HG03439 (cell line): ENCODE data around the gene GNPDA2.
A peak's percentile ranks its signal among the peaks of the same experiment; 100 is the strongest.

Source experiments
- ATAC-seq: cut with Tn5 transposase; IDR thresholded peaks from one replicate; pipeline ENCODE4 v1.9.1; 2021; ENCODE audit warnings: mild to moderate bottlenecking, moderate library complexity; ENCODE audit not compliant: unreplicated experiment

Gene GNPDA2

GRCh38 chr4:44684648-44685047 lies 41.7 kb downstream of the GNPDA2 start:
- ATAC-seq: no peak

DNA sequence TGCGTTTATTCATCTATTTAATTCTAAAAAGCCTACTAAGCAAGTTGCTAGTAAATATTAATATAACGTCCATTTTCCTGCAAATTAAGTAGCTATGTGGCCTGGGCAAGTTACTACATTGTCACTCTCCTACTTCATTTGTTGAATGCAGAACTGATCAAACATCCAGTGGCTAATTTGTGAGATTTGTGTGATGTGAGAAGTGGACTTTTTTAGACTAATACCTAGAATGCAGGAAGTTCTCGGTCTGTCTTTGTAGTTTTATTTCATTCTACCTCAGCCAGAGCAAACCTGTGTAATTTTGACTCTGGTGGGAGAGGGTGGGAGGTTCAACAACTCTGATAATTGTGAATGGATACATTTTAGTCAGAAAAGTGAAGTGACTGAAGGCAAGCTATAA lies 47.3 kb downstream of the GNPDA2 start:
- ATAC-seq: no peak

DNA sequence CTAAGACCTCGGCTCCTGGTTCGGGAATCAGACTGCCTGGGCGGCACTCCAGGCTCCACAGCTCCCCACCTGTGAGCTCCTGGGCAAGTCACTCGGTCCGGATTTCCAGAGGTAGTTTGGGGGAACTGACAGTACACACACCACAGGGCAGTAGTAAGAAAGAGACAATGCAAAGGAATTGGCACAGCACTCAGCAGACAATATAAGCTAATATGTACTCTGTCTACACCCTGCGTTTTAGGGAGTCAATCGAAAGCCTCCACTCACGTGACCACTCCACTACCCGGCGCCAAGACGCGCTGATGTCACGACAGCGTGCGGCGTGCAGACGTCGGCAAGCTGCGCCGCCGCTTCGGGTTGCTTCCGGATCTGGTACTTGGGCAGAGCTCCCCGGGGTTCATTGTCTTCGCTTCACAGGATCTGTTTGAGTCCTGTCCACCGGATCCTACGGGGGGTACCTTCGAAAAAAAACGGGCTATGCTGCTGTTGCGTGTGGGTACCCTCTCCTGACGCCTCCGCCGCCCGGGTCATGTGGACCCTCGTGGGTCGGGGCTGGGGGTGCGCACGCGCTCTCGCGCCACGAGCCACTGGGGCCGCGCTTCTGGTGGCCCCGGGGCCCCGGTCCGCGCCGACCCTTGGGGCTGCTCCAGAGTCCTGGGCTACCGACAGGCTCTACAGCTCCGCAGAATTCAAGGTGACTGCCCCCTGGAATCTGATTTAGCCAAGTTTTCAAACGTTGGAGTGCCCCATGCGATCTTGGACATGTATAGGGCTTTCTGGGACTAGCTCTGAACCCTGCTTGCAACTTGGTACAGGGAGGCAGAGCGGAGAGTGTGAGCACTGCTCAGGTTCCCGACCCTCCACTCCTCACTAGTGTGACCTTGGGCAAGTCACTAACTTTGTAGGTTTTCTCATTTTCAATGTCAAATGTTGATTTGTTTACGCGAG lies 48.0 kb downstream of the GNPDA2 start, which contains the start of gene GUF1:
GUF1 (plus strand) TSS at position 327 of the 948 bp plus-strand sequence; CDS start at position 530, 203 bp downstream.
- peak; percentile 97 for ATAC-seq

DNA sequence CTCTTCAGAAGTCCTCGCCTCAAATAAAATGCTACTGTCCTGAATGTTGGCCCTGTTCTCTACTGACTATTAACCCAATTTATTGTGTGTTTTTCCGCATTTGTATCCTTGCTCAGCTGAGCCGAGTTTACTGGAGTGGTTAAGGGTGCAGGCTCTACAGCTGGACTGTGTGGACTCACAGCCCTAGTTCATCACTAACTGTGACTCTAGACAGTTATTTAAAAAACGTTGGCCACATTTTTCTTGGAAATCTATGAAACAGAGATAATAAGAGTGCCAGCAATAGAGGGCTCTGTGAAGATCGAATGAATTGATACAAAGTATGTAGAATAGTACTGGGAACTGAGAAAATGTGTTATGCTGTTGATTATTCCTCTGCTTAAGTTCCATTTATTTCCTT lies 51.0 kb downstream of the GNPDA2 start:
- ATAC-seq: no peak

DNA sequence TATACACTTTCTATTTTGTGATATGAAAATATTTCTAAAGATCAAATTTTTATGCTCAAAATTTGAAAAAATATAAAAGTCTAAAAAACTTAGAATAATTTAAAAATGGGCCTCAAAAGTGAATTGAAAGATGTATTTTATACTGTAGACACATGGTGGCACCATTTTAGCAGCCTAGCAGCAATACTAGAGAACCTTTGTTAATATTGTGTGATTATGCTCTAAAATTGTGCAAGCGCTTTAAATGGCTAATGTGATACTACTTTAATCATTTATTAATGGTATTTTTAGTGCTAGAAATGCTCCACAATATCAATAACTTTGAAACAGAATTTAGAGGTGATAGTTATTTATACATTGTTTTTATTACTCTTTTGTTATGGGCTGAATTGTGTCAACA lies 51.9 kb downstream of the GNPDA2 start:
- no peak for ATAC-seq

GRCh38 chr4:44671636-44672035 lies 54.7 kb downstream of the GNPDA2 start:
- ATAC-seq: no peak

GRCh38 chr4:44670506-44671199 lies 55.7 kb downstream of the GNPDA2 start:
- ATAC-seq: no peak

DNA sequence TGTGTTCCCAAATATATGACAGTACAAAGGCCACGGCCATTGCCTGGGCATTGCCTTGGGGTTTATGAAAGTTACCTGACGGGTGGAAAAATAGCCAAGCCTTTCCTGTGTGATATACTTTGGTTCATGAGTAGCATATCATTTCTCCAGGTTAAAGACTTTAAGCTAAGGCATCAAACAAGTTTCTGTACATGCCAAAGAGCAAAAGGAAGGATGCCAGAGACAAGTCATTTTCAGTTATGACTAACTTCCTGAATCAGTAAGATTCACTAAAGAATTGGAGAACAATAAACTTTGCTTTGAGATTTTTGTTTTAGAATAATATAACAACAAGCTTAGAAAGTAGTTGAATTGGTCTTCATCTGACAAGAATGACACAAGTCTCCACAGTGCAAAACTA lies 57.8 kb downstream of the GNPDA2 start:
- no peak for ATAC-seq

DNA sequence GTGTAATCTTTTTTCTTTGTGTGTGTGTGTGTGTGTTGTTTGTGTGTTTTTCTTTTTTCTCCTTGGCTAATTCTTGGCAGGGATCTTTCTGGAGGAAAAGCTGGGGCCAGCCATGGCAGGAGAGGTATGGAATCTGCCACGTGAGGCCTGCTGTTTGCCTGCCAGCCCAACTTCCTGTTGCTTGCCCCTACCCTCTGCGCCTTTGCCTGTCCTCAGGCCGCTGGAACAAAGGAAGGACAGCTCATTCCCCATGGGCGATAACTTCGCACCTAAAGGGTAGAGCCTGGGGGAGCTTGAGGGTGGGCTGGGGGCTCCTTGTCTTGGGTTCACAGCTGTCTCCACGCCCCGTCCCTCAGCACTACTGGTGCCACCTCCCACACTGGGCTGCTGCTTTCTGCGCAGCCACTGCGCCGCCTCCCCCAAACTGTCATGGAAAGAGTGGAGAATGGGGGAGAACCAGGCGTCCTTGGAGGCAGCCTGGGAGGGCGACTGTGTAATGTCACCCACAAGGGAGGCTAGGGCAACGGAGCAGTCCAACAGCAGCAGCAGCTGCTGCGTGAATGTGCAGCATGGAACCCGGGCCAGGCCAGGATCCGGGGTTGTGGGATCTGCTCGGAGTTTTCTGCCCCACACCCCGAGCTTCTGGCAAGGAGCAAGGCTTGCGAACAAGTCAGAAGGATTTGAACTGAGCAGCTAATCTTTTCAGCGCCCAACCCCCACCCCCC lies 62.7 kb downstream of the GNPDA2 start:
- no peak for ATAC-seq

DNA sequence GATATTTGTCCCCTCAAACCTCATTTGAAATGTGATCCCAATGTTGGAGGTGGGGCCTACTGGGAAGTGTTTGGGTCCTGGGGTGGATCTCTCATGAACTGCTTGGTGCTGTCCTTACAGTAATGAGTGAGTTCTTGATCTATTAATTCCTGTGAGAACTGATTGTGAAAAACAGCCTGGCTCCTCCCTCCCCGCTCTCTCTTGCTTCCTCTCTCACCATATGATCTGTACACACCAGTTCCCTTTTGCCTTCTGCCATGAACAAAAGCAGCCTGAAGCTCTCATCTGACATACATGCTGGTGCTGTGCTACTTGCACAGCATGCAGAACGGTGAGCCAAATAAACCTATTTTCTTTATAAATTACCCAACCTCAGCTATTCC lies 63.7 kb downstream of the GNPDA2 start:
- ATAC-seq: no peak

- no peak for ATAC-seq
These were observed 64.3 kb downstream of the GNPDA2 start for GRCh38 chr4:44661940-44662622.

- no peak for ATAC-seq
These were observed 66.0 kb downstream of the GNPDA2 start for GRCh38 chr4:44660396-44660795.

DNA sequence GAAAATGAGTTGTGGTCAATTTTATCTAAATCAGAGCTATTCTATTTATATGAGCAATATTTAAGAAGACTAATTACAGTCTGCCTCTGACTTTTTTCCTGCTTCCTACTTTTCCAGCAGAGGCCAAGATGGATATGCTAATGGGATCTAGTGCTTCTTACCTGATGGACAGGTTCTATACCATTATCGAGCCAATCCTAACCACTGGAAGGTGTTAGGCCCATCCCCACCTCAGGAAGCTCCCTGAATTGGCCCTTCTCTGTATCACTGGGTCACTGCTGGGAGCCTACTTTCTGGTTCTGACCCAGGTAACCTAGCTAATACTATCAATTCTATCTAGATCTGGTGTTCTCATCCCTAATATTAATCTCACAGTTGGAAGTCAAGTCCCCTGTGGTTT lies 74.4 kb downstream of the GNPDA2 start:
- no peak for ATAC-seq
